GM21576 (cell line): ENCODE data around the gene FBXL4.
"Not testable (repeated sequence)": the region's sequence is repeated elsewhere in the genome, so short reads cannot be mapped to it uniquely, and the experiment has no call there.

Experiments
- ATAC-seq: cut with Tn5 transposase; IDR thresholded peaks from one replicate; pipeline ENCODE4 v1.9.1; 2021; ENCODE audit warnings: mild to moderate bottlenecking, moderate library complexity; ENCODE audit not compliant: unreplicated experiment

FBXL4 gene

GRCh38 chr6:98946266-98946878 is 1.4 kb downstream of the FBXL4 start:
- no peak for ATAC-seq

- no peak for ATAC-seq
Measured at GRCh38 chr6:98945311-98946115, 2.2 kb downstream of the FBXL4 start.

- no peak for ATAC-seq
Measured at GRCh38 chr6:98944598-98945081, 3.1 kb downstream of the FBXL4 start.

- no peak for ATAC-seq
Measured at GRCh38 chr6:98944168-98944567, 3.6 kb downstream of the FBXL4 start.

GRCh38 chr6:98942263-98942803 is 5.4 kb downstream of the FBXL4 start:
- no peak for ATAC-seq

GRCh38 chr6:98941319-98941718 is 6.4 kb downstream of the FBXL4 start:
- ATAC-seq: no peak

- ATAC-seq: no peak
Measured at GRCh38 chr6:98937351-98937750, 10.4 kb downstream of the FBXL4 start.

GRCh38 chr6:98932381-98932780 is 15.4 kb downstream of the FBXL4 start:
- ATAC-seq: no peak

GRCh38 chr6:98931696-98932095 is 16.1 kb downstream of the FBXL4 start:
- no peak for ATAC-seq

- no peak for ATAC-seq
Measured at GRCh38 chr6:98929498-98930060, 18.2 kb downstream of the FBXL4 start.

GRCh38 chr6:98928688-98929087 is 19.1 kb downstream of the FBXL4 start:
- no peak for ATAC-seq

- no peak for ATAC-seq
Measured at GRCh38 chr6:98927534-98927933, 20.2 kb downstream of the FBXL4 start.

GRCh38 chr6:98925831-98926230 is 21.9 kb downstream of the FBXL4 start:
- ATAC-seq: no peak

- ATAC-seq: no peak
Measured at GRCh38 chr6:98924647-98925046, 23.1 kb downstream of the FBXL4 start.

- peak; percentile 93 for ATAC-seq
Measured at GRCh38 chr6:98920904-98921431, 26.8 kb downstream of the FBXL4 start.

- ATAC-seq: not testable (repeated sequence)
Measured at GRCh38 chr6:98910946-98911345, 36.8 kb downstream of the FBXL4 start.

- no peak for ATAC-seq
Measured at GRCh38 chr6:98909236-98909635, 38.5 kb downstream of the FBXL4 start.

- not testable (repeated sequence) for ATAC-seq
Measured at GRCh38 chr6:98906342-98906741, 41.4 kb downstream of the FBXL4 start.

GRCh38 chr6:98905759-98906158 is 42.0 kb downstream of the FBXL4 start:
- no peak for ATAC-seq

- ATAC-seq: no peak
Measured at GRCh38 chr6:98904096-98904495, 43.6 kb downstream of the FBXL4 start.

- no peak for ATAC-seq
Measured at GRCh38 chr6:98900706-98901105, 47.0 kb downstream of the FBXL4 start.
